Lung microvascular endothelial cell (primary cell): Measurements from ENCODE around the gene CLDN9. TPM values are rescaled to one million over a fixed set of nuclear protein-coding genes. Genes with fewer than 3 reads are reported as not detected.

ENCODE experiments used
- DNase-seq, 2 donors: peaks; one replicate each; pipeline versions ENCODE4 v3.0.0 to v3.0.0-alpha.2; 2010; ENCODE audit warnings: low read depth in 2 of 2
- total RNA-seq: library from RNA; depleted of rRNA; stranded (reverse); fragments of >200 nt; gene quantifications from 2 replicates; pipeline ENCODE4 v1.2.1, GENCODE V29; 2014

Gene CLDN9, protein sequence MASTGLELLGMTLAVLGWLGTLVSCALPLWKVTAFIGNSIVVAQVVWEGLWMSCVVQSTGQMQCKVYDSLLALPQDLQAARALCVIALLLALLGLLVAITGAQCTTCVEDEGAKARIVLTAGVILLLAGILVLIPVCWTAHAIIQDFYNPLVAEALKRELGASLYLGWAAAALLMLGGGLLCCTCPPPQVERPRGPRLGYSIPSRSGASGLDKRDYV
- total RNA-seq: not detected in 2 replicates

DNA sequence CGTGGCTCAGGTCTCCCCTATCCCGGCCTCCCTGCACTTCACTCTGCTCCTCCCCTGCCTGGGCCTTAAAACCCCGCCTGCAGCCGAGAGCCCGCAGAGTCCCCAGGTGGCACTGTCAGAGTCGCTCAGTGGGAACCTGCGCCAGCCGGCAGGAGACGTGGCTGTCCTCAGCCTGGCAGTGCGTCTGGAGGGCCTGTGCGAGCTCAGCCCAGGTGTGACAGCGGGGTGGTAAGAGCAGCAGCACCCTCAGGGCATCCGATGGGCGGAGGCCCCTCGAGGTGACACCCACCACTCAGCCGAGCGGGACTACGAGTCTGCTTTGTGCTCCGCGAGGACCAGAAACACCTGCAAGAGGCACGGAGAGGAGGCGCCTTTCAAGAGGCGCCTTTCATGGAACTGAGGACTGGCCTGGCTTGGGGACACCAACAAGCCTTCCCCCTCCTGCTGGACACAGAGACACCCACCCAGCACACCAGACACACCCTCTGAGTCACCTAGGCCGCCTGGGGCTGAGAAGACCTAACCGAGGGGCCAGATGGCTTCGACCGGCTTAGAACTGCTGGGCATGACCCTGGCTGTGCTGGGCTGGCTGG is at the start of gene CLDN9:
Gene CLDN9, plus strand, starts transcription at position 96 of the 593 bp plus-strand sequence. Its CDS starts 440 bp downstream, at position 536.
- DNase-seq: no peak

GRCh38 chr16:2963074-2963722 is 49.5 kb upstream of the CLDN9 start:
- DNase-seq: no peak

DNA sequence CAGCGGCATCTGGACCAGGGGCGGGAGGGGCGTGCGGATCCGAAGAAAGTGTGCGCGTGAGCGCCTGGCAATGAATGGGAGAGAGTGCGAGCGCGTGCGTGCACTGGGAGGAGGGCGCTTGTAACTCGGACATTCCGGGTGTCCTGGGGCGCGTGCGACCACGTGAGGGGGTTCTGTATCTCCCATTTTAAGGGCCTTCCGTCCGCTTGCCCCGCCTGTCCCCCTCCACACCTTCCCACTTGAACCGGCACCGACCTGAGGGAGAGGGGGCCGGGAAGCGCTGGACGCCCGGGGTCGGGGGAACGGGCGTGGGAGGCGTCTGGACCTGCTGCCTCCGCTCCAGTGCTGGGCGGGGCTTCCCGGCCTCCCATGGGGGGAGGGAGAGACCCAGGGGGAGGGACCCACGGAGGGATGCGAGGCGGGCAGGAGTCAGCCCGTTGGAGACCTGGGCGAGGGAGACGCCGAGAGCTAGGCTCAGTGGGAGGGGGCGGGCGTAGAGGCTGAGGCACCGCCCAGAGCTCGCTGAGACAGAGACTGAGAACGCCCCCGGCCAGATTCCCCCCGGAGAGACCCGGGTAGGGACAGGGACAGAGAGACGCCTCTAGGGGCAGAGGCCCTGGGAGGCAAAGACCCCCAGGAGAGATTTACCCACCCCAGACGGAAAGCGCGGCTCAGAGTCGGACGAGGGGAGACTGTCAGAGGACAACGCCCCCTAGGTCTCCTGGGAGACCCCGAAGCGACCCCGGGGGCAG is 48.8 kb upstream of the CLDN9 start, which contains the start of gene KREMEN2:
Gene KREMEN2, plus strand, starts transcription at position 553 of the 752 bp plus-strand sequence. CDS start 246 bp downstream, outside the sequence.
- no peak for DNase-seq

DNA sequence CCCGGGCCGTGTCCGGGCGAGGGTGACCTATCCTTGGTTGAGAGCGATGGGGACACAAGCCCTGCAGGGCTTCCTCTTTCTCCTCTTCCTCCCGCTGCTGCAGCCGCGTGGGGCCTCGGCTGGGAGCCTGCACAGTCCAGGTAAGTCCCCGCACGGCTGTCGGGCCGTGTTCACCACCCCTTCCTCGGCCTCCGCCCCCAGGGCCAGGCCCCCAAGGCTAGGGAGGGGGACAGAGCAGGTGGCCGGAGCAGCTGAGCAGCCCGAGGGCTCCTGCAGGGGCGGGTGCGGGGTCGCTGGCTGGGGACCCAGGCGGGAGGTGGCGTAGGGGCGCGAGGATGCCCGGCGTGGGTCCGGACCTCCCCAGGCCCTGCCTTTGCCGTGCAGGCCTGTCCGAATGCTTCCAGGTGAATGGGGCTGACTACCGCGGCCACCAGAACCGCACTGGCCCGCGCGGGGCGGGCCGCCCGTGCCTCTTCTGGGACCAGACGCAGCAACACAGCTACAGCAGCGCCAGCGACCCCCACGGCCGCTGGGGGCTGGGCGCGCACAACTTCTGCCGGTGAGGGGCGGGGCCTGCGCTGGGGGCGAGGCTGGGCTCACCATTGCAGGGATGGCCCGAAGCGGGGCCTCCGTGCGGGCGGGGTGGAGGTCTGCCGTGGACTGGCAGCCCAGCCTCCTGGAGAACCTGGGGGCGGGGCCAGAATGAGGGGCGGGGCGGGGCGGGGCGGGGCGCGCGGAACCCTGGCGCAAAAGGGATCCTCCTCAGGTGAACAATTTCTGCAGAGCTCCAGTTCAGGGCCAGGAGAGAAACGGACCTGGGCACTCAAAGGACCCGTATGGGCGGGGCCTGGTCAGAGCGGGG is 48.0 kb upstream of the CLDN9 start:
- no peak for DNase-seq

GRCh38 chr16:2966043-2966807 is 46.5 kb upstream of the CLDN9 start:
- no peak for DNase-seq

DNA sequence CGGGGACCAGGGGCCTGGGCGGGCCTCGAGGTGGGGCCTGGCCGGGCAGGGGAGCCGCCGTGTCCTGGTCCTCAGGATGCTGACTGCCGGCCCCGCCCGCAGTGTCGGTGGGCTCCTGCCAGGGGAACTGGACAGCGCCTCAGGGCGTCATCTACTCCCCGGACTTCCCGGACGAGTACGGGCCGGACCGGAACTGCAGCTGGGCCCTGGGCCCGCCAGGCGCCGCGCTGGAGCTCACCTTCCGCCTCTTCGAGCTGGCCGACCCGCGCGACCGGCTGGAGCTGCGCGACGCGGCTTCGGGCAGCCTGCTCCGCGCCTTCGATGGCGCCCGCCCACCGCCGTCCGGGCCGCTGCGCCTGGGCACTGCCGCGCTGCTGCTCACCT is 45.9 kb upstream of the CLDN9 start:
- DNase-seq: no peak

GRCh38 chr16:2967211-2967631 is 45.5 kb upstream of the CLDN9 start:
- DNase-seq: no peak

DNA sequence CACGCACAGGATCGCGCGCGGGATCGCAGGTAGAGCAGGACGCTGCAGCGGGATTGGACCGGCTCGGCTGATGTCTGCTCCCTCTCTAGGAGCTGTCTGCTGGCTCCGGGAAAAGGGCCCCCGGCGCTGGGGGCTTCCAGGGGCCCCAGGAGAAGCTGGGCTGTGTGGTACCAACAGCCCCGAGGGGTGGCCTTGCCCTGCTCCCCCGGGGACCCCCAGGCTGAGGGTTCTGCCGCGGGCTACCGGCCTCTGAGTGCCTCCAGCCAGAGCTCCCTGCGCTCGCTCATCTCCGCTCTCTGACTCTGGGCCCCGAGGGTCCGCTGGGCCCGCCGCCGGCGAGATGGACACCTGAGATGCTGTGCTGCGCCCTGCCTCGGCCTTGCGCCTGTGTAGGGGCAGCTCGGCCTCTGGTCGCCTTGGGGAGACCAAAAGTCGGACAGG is 45.0 kb upstream of the CLDN9 start:
- no peak for DNase-seq

DNA sequence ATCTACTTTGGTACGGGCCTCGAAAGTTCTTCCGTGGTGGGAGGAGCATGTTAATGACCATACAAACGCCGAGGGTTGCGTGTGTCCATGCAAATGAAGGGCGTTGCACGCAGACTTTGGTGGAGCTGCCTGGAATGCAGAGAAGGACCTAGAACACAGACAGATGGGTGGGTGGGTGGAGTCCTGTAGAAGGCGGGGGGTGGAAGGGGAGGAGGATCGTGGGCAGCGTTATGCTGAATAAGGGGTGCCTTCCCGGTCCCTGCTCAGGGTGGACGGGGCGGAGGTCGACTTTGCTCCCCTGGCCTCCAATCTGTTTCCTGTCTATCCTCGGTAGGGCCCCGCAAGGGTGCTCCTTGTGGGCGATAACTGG is 44.4 kb upstream of the CLDN9 start:
- no peak for DNase-seq

GRCh38 chr16:2968738-2969544 is 43.8 kb upstream of the CLDN9 start, which contains the start of gene PAQR4:
Gene PAQR4 (plus strand): TSS chr16:2969348. CDS start chr16:2969675, 327 bp downstream.
- peak; percentile 87 to 91 for DNase-seq

DNA sequence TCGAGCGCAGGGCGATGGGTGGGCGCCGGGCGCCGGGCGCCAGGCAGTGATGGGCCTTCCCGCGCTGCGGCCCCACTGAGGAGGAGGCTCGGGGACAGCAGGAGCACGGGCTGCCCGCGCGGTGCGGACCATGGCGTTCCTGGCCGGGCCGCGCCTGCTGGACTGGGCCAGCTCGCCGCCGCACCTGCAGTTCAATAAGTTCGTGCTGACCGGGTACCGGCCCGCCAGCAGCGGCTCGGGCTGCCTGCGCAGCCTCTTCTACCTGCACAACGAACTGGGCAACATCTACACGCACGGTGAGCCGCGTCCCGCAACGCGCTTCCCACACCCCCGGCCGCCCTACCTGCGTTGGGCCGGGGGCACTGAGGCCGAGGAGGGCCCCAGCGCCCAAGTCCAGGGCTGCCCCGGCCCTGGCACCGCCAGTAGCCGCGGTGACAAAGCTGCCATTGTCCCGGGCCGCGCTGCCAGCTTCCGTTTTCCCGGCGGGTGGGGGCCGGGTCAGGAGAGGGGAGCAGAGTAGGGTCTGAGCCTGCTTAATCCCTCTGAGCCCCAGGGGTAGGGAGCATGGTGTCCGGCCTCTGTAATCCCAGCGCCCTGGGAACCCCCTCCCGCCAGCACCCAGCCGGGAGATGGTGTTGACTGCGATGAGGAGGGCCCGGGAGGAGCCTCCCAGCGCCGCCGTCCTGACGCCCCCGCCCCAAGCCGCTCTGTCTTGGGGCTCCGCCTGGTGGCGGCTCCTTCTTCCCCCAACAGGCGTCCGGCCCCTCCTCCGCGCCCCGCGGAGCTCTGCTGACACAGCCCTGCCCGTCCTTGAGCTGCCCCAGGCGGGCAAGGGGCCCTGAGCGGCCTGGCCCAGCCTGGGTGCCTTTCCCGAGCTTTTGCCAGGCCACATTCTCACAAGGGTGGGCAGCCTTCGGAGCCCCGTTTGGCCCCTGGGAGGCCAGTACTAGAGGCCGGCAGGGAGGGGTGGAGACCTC is 42.9 kb upstream of the CLDN9 start:
- peak in 1 of 2 donors; percentile 32 for DNase-seq

GRCh38 chr16:2970563-2970962 is 42.2 kb upstream of the CLDN9 start:
- DNase-seq: no peak

GRCh38 chr16:2971134-2971984 is 41.4 kb upstream of the CLDN9 start:
- DNase-seq: no peak

GRCh38 chr16:2971985-2972784 is 40.5 kb upstream of the CLDN9 start:
- no peak for DNase-seq

- DNase-seq: no peak
Observed at GRCh38 chr16:2973093-2973492, 39.6 kb upstream of the CLDN9 start.

DNA sequence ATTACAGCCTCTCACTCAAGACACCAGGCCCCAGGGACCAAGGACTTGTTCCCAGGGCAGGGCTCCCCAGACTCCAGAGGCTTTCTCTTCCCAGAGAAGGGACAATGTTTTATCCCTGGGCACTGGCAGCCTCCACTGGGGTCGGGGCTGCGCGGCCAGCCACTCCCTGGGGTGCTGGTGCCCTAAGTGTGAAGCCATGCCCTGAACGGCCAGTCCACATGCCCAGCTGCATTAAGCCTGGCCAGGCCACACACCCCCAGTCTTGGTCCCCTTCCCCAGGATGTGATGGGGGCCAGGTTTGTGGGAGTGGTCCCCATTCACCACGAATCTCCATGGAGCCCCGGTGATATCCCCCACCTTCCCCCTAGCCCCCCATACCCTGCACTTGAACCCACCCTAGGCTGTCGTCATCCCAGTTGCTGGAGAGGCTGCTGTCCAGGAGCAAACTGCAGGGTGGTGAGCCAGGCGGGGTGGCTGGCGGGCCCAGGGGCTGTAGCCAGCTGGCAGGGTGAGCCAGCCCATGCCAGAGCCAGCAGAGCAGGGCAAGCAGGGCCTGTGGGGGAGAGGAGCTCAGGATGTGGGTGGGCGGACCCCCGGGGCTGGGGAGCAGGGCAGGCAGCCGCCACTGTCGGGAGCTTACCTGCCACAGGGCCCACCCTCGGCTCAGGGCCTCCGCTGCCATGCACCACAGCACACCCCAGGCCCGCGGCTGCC is 39.0 kb upstream of the CLDN9 start:
- DNase-seq: no peak
